Breast epithelium (tissue), 3 donors: ENCODE results near the gene TCF23.

Experiments used
- CTCF ChIP-seq, 3 donors: fragments of 450-650 bp; IDR thresholded peaks; one replicate each; pipeline ENCODE4 v1.5.1; 2016 to 2017; ENCODE audit warnings: antibody characterized with exemption in 3 of 3, mild to moderate bottlenecking in 3 of 3, moderate library complexity in 3 of 3
- POLR2A ChIP-seq: fragments of 450-650 bp; IDR thresholded peaks from one replicate; pipeline ENCODE4 v1.6.1; 2016; ENCODE audit warnings: antibody characterized with exemption, mild to moderate bottlenecking, moderate library complexity

DNA sequence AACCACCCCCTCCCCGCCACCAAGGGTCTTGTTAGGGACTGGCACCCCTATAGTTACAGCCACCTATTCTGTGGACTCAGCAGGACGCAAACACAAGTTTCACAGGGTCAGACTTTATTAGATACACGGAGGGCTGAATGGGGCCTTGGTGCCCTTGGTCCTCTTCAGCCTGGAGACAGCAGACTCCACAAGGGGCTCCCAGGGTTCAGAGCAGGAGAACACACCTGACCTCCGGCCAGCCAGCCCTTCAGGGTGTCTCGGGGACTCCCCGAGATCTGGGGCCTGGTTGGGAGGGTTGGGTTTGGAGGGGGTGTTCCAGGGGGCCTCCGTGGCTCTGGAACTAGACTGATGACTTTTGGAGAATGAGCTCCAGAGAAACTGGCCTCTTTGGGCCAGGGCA is 12.1 kb upstream of the TCF23 start:
- TF ChIP-seq CTCF (IDR thresholded peaks at IDR 0.05): no peak
- TF ChIP-seq POLR2A: no peak
